ENCODE measurements around the gene S100A14.
A peak's percentile ranks its signal among the peaks of the same experiment; 100 is the strongest.

GRCh38 chr1:153572569-153573015 lies 43.5 kb downstream of the S100A14 start:
- TF ChIP-seq CTCF (conservative IDR thresholded peaks at IDR 0.05; ENCODE audit: low read length) (peak; percentile 95), EZH2phosphoT487 (IDR thresholded peaks at IDR 0.05; ENCODE audit: borderline replicate concordance, low read depth, low read length) (no peak)

Data from OCI-LY7 (cell line).